ENCODE measurements around the gene MGAT3. TPM values are rescaled to one million over a fixed set of nuclear protein-coding genes. Genes with fewer than 3 reads are reported as not detected.

Gene MGAT3
- total RNA-seq, 1 donor = not detected

DNA sequence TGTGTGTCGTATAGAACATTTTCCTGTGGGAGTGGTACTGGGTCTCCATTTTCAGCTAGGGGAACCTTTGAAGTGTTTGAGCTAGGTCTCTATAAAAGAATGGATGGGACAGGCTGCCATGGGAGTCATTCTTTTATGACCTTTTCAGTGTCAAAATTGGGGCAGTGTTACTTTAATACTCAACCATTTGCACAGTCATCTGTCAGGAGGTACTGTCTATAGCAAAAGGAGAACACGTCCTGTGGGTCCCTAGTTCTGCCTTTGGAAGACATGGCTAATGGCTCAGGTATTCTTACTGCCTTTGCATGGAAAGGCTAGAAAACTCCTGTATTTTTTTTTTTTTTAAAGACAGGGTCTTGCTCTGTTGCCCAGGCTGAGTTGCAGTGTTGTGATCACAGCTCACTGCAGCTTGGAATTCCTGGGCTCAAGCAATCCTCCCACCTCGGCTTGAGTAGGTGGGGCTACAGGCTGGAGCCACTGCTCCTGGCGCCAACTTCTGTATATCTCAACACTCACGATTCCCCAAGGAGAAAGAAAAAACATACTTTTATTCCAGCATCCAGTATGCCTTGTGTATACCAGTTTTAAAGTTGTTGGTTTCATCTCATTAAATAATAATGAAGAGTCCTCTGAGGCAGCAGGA is 61.5 kb downstream of the MGAT3 start:
- peak; percentile 54 for DNase-seq (ENCODE audit: insufficient read length, low spot score, missing footprints)
- H3K27me3 ChIP-seq (ENCODE audit: insufficient read depth, low read length) = no peaks in the 10 kb centered on the region
- TF ChIP-seq CTCF (IDR thresholded peaks at IDR 0.05; ENCODE audit: extremely low read depth, low read depth, low read length) = no peak
- peaks cover 54% of the 10 kb centered on the region for H3K36me3 ChIP-seq (ENCODE audit: insufficient read depth, low read length)
- H3K79me2 ChIP-seq (ENCODE audit: insufficient read depth, low read length) = peaks cover 53% of the 10 kb centered on the region
- H3K4me1 ChIP-seq (ENCODE audit: insufficient read depth, low read length) = peaks cover 41% of the 10 kb centered on the region
- no peak overlapping the region for H2AFZ ChIP-seq (ENCODE audit: low read length)
- no peaks in the 10 kb centered on the region for H3K9me3 ChIP-seq (ENCODE audit: low read depth, low read length)
- H3K4me3 ChIP-seq (ENCODE audit: insufficient read depth, low read length) = no peak overlapping the region
- peaks cover 43% of the 10 kb centered on the region for H4K20me1 ChIP-seq (ENCODE audit: insufficient read depth, low read length)
- H3K27ac ChIP-seq (ENCODE audit: low read depth, low read length) = peak overlapping the region; percentile 98
- peak overlapping the region; percentile 98 for H3K4me2 ChIP-seq (ENCODE audit: insufficient read depth, low read length)

GRCh38 chr22:39518996-39519680 is 62.3 kb downstream of the MGAT3 start:
- peak overlapping the region; percentile 98 for H3K27ac ChIP-seq (ENCODE audit: low read depth, low read length)
- H3K4me1 ChIP-seq (ENCODE audit: insufficient read depth, low read length) = peaks cover 43% of the 10 kb centered on the region
- peak overlapping the region; percentile 83 for H2AFZ ChIP-seq (ENCODE audit: low read length)
- H4K20me1 ChIP-seq (ENCODE audit: insufficient read depth, low read length) = peaks cover 44% of the 10 kb centered on the region
- H3K4me2 ChIP-seq (ENCODE audit: insufficient read depth, low read length) = peak overlapping the region; percentile 98
- TF ChIP-seq CTCF (IDR thresholded peaks at IDR 0.05; ENCODE audit: extremely low read depth, low read depth, low read length) = no peak
- H3K36me3 ChIP-seq (ENCODE audit: insufficient read depth, low read length) = peaks cover 50% of the 10 kb centered on the region
- peak overlapping the region; percentile 97 for H3K4me3 ChIP-seq (ENCODE audit: insufficient read depth, low read length)
- H3K79me2 ChIP-seq (ENCODE audit: insufficient read depth, low read length) = peaks cover 53% of the 10 kb centered on the region
- no peaks in the 10 kb centered on the region for H3K9me3 ChIP-seq (ENCODE audit: low read depth, low read length)
- H3K27me3 ChIP-seq (ENCODE audit: insufficient read depth, low read length) = no peaks in the 10 kb centered on the region
- peak; percentile 95 for DNase-seq (ENCODE audit: insufficient read length, low spot score, missing footprints)

- Histone ChIP-seq H4K20me1 (ENCODE audit: insufficient read depth, low read length) (peaks cover 44% of the 10 kb centered on the region), H2AFZ (ENCODE audit: low read length) (peak overlapping the region; percentile 95), H3K79me2 (ENCODE audit: insufficient read depth, low read length) (peaks cover 53% of the 10 kb centered on the region), H3K4me3 (ENCODE audit: insufficient read depth, low read length) (peak overlapping the region; percentile 97), H3K4me2 (ENCODE audit: insufficient read depth, low read length) (peak overlapping the region; percentile 98), H3K9me3 (ENCODE audit: low read depth, low read length) (no peaks in the 10 kb centered on the region), H3K27ac (ENCODE audit: low read depth, low read length) (peak overlapping the region; percentile 98), H3K27me3 (ENCODE audit: insufficient read depth, low read length) (no peaks in the 10 kb centered on the region), H3K4me1 (ENCODE audit: insufficient read depth, low read length) (peaks cover 40% of the 10 kb centered on the region), H3K36me3 (ENCODE audit: insufficient read depth, low read length) (peaks cover 50% of the 10 kb centered on the region)
- DNase-seq (ENCODE audit: insufficient read length, low spot score, missing footprints) = peak; percentile 99
- TF ChIP-seq CTCF (IDR thresholded peaks at IDR 0.05; ENCODE audit: extremely low read depth, low read depth, low read length) = peak; percentile 32
These were observed 62.9 kb downstream of the MGAT3 start for GRCh38 chr22:39519681-39520225.

All from osteoblast (primary cell).